Astrocyte of the spinal cord (primary cell): Measurements from ENCODE around the gene MARCHF9.
A peak's percentile ranks its signal among the peaks of the same experiment; 100 is the strongest.
"Not testable (repeated sequence)": the region's sequence is repeated elsewhere in the genome, so short reads cannot be mapped to it uniquely, and the experiment has no call there.

Experiments used
- DNase-seq: peaks from one replicate; pipeline ENCODE4 v3.0.0; 2011; ENCODE audit warnings: low read depth, low spot score
- H3K4me3 ChIP-seq: 2 replicates; pipeline ENCODE4 v1.5.1; 2011; ENCODE audit warnings: low read depth, mild to moderate bottlenecking, low read length, moderate library complexity
- CTCF ChIP-seq: IDR thresholded peaks from 2 replicates; pipeline ENCODE4 v1.5.1; 2012; ENCODE audit warnings: low read depth, mild to moderate bottlenecking, low read length, inconsistent platforms
- in situ Hi-C: cut with HindIII; loops from 2 replicates; pipeline ENCODE4 v1.10.0; 2017; ENCODE audit warnings: low sequenced_read_pairs

MARCHF9 gene

GRCh38 chr12:57754411-57755193, at the start of gene MARCHF9:
TSS of gene MARCHF9 (plus strand) at chr12:57755103. CDS start at chr12:57755529, 426 bp downstream.
- in situ Hi-C loops: no loop called here
- DNase-seq: no peak
- peak within 1 kb of the TSS; percentile 46 for H3K4me3 ChIP-seq
- no peak for TF ChIP-seq CTCF

GRCh38 chr12:57707250-57707649, 47.7 kb upstream of the MARCHF9 start:
- H3K4me3 ChIP-seq: no peak overlapping the region
- in situ Hi-C loops: no loop called here
- no peak for DNase-seq
- TF ChIP-seq CTCF: no peak

GRCh38 chr12:57708296-57708695, 46.6 kb upstream of the MARCHF9 start:
- in situ Hi-C loops: no loop called here
- no peak overlapping the region for H3K4me3 ChIP-seq
- no peak for DNase-seq
- no peak for TF ChIP-seq CTCF

- in situ Hi-C loops: no loop called here
- no peak for DNase-seq
- no peak overlapping the region for H3K4me3 ChIP-seq
- no peak for TF ChIP-seq CTCF
These were observed 42.2 kb upstream of the MARCHF9 start for GRCh38 chr12:57712701-57713100.

- in situ Hi-C loops: no loop called here
- DNase-seq: no peak
- TF ChIP-seq CTCF: no peak
- no peak overlapping the region for H3K4me3 ChIP-seq
These were observed 41.7 kb upstream of the MARCHF9 start for GRCh38 chr12:57713209-57713608.

GRCh38 chr12:57715036-57715748, 39.7 kb upstream of the MARCHF9 start:
- DNase-seq, H3K4me3 ChIP-seq, in situ Hi-C loops: not testable (repeated sequence)

GRCh38 chr12:57715786-57716185, 39.1 kb upstream of the MARCHF9 start:
- no peak for DNase-seq
- TF ChIP-seq CTCF: no peak
- no peak overlapping the region for H3K4me3 ChIP-seq
- in situ Hi-C loops: no loop called here
